Measurements from ENCODE around the gene POMT2.
A peak's percentile ranks its signal among the peaks of the same experiment; 100 is the strongest.
"Not testable (repeated sequence)": the region's sequence is repeated elsewhere in the genome, so short reads cannot be mapped to it uniquely, and the experiment has no call there.

The POMT2 gene

GRCh38 chr14:77338302-77338701, 17.6 kb upstream of the POMT2 start:
- TF ChIP-seq POLR2A (IDR thresholded peaks at IDR 0.05; ENCODE audit: low read length): no peak
- no peak for TF ChIP-seq GATA1 (IDR thresholded peaks at IDR 0.05; ENCODE audit: low read depth, low read length)
- DNase-seq: no peak

- TF ChIP-seq POLR2A (IDR thresholded peaks at IDR 0.05; ENCODE audit: low read length) (no peak), GATA1 (IDR thresholded peaks at IDR 0.05; ENCODE audit: low read depth, low read length) (no peak)
- DNase-seq: no peak
These were observed 17.2 kb upstream of the POMT2 start for GRCh38 chr14:77337880-77338279.

GRCh38 chr14:77337255-77337654, 16.6 kb upstream of the POMT2 start:
- DNase-seq: not testable (repeated sequence)

DNA sequence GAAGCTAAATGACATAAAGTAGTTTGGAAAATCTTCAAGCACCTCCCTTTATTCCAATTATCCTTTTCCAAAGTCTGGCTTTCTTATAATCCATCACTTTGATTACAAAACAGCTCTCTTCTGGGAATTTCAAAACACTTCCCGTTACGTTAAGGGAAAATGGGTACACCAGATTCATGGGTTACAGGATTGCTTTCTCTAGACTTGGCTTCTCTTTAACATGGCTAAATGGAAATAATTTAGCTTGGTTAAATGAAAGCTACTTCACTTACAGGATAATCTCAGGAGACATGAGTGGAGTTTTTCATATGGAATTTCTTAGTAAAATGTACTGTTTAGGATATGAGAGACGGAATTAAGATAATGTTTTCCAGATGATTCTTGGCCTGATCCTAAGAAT, 14.9 kb upstream of the POMT2 start:
- TF ChIP-seq POLR2A (IDR thresholded peaks at IDR 0.05; ENCODE audit: low read length) (no peak), GATA1 (IDR thresholded peaks at IDR 0.05; ENCODE audit: low read depth, low read length) (no peak)
- DNase-seq: no peak

- TF ChIP-seq POLR2A (IDR thresholded peaks at IDR 0.05; ENCODE audit: low read length): no peak
- TF ChIP-seq GATA1 (IDR thresholded peaks at IDR 0.05; ENCODE audit: low read depth, low read length): no peak
- DNase-seq: no peak
These were observed 9.2 kb upstream of the POMT2 start for GRCh38 chr14:77329872-77330271.

- DNase-seq: no peak
- TF ChIP-seq GATA1 (IDR thresholded peaks at IDR 0.05; ENCODE audit: low read depth, low read length) (no peak), POLR2A (IDR thresholded peaks at IDR 0.05; ENCODE audit: low read length) (no peak)
These were observed 6.4 kb upstream of the POMT2 start for GRCh38 chr14:77327111-77327510.

DNA sequence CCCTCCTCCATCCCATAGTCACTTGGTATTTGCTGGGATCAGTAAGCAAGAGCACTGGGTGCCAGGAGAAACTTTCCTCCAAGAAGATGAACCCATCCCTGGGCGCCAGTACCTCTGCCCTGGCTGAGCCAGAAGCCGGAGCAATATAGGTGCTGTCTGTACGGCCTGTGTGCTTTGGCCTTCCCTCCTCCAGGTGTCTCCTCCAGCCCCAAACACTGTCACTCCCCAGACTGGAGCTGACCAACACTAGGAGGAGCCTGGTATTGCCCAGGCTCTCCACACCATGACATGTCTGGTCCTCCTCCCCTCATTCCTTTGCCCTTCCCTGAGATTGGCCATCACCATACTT, 5.0 kb upstream of the POMT2 start:
- TF ChIP-seq POLR2A (IDR thresholded peaks at IDR 0.05; ENCODE audit: low read length): no peak
- no peak for TF ChIP-seq GATA1 (IDR thresholded peaks at IDR 0.05; ENCODE audit: low read depth, low read length)

GRCh38 chr14:77324816-77325745, 4.4 kb upstream of the POMT2 start:
- TF ChIP-seq GATA1 (IDR thresholded peaks at IDR 0.05; ENCODE audit: low read depth, low read length) (no peak), POLR2A (IDR thresholded peaks at IDR 0.05; ENCODE audit: low read length) (no peak)
- no peak for DNase-seq

More for the DNA sequence above, 5.0 kb upstream of the POMT2 start:
- DNase-seq: no peak

GRCh38 chr14:77324289-77324688, 3.6 kb upstream of the POMT2 start:
- DNase-seq: no peak
- TF ChIP-seq GATA1 (IDR thresholded peaks at IDR 0.05; ENCODE audit: low read depth, low read length) (no peak), POLR2A (IDR thresholded peaks at IDR 0.05; ENCODE audit: low read length) (no peak)

DNA sequence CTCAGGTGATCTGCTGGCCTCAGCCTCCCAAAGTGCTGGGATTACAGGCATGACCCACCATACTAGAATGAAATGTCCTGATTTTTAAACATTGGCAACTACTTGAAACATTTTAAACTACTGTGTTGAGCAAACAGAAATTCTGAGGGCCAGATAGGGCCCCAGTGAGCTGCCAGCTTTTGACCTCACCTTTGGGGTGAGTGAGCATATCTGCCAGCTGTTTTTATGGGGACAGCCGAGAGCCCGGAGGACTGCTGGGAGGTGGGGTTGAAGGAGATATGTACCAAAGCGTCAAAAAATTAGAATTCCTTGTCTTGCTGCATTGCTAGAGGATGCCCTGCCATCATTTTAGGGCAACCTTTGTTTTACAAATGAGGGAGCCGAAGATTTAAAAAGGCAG, 2.9 kb upstream of the POMT2 start:
- no peak for DNase-seq
- no peak for TF ChIP-seq POLR2A (IDR thresholded peaks at IDR 0.05; ENCODE audit: low read length)

DNA sequence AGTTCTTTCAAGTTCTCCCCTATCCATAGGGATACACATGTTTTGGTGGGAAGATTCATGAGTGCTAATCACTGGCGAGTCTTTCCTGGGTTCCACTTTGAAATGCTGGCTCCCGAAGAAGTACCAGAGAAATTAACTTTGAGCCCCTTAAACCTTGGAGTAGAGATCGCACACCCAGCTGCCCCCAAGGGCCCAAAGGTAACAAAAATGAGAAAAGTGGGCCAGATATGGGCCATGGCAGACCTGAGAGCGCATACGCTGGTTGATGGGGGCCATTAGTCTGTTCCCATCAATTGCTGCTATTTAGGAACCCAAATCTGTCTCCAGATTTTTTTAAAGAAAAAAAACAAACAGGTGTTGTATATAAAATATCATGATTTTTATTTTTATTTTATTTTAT, 2.3 kb upstream of the POMT2 start:
- TF ChIP-seq POLR2A (IDR thresholded peaks at IDR 0.05; ENCODE audit: low read length) (no peak), GATA1 (IDR thresholded peaks at IDR 0.05; ENCODE audit: low read depth, low read length) (no peak)
- DNase-seq: no peak

- no peak for TF ChIP-seq POLR2A (IDR thresholded peaks at IDR 0.05; ENCODE audit: low read length)
- no peak for TF ChIP-seq GATA1 (IDR thresholded peaks at IDR 0.05; ENCODE audit: low read depth, low read length)
These were observed 1.7 kb upstream of the POMT2 start for GRCh38 chr14:77322250-77322902.

DNA sequence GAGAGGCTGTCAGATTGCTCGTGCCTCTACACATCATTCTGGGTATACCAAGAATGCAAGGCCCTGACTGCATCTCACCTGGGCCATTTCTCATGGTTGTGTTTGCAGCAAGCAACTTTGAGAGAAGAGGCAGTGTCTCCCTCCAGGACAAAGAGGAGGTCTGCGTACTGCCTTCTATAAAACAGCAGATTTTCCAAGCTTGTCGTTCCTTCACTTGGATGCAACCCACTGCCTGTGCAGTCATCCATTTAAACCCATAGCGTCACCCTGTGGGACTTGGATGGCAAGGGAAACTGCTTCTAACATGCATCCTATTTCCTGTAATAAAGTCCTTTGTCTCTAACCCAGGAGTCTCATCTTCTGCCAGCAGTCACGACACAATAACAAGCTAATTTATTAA, 1.3 kb downstream of the POMT2 start:
- TF ChIP-seq GATA1 (IDR thresholded peaks at IDR 0.05; ENCODE audit: low read depth, low read length) (no peak), POLR2A (IDR thresholded peaks at IDR 0.05; ENCODE audit: low read length) (no peak)
- no peak for DNase-seq

More at GRCh38 chr14:77322250-77322902, 1.7 kb upstream of the POMT2 start:
- peak in 1 of 2 experiments; percentile 32 for DNase-seq

DNA sequence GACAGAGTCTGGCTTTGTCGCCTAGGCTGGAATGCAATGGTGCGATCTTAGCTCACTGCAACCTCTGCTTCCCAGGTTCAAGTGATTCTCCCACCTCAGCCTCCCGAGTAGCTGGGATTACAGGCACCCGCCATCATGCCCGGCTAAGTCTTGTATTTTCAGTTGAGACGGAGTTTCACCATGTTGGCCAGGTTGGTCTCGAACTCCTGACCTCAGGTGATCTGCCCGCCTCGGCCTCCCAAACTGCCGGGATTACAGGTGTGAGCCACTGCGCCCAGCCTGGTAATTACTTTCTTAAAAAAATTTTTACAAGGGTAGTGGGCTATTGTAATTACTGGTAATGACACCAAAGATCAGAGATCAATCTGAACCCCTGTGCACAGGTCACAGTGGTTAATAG, 1.9 kb downstream of the POMT2 start:
- DNase-seq: not testable (repeated sequence)

GRCh38 chr14:77318006-77318553, 2.6 kb downstream of the POMT2 start:
- no peak for DNase-seq
- TF ChIP-seq GATA1 (IDR thresholded peaks at IDR 0.05; ENCODE audit: low read depth, low read length) (no peak), POLR2A (IDR thresholded peaks at IDR 0.05; ENCODE audit: low read length) (no peak)

Measured in erythroblast (primary cell).